K562 (cell line): ENCODE data around the gene ZACN. TPM values are rescaled to one million over a fixed set of nuclear protein-coding genes. Genes with fewer than 3 reads are reported as not detected.

ENCODE experiments used
- ATAC-seq: fragments of 200-7000 bp; cut with Tn5 transposase; 3 replicates; pipeline ENCODE4 v1.9.1; 2020; ENCODE audit warnings: moderate library complexity
- BruUV-seq: library from RNA; stranded (reverse); fragments of 400-500 nt; replicated peaks from 2 replicates; lab custom pipeline; 2021; lab: Mats Ljungman, UMichigan
- CTCF ChIA-PET: fragments of 300-600 bp; formaldehyde crosslinking; extraction: SDS; loops from one replicate; lab custom pipeline; 2021; ENCODE audit warnings: low intra/inter-chr PET ratio; lab: Yijun Ruan, JAX
- POLR2A ChIA-PET: fragments of 300-600, 350-650 bp; sonication (Branson Sonifier 250); formaldehyde crosslinking; extraction: SDS; loops from one replicate; lab custom pipeline; 2021; ENCODE audit warnings: antibody characterized with exemption, inconsistent platforms; lab: Yijun Ruan, JAX
- DNase-seq, 4 experiments: peaks; one replicate each; pipeline versions ENCODE4 v3.0.0 to v3.0.0-alpha.2; 2011 to 2018; ENCODE audit warnings: low spot score in 3 of 4, mixed read lengths in 3 of 4; ENCODE audit errors: extremely low read depth in 1 of 4
- FAIRE-seq: peaks from 2 replicates; lab custom pipeline; 2011; peaks lifted over from hg19 to GRCh38; lab: Jason Lieb, UNC
- H2AFZ ChIP-seq: 2 replicates; pipeline ENCODE4 v1.6.0; 2011; ENCODE audit warnings: low read depth, low read length, control low read depth, inconsistent platforms
- H3K27ac ChIP-seq: fragments of 200-600 bp; 3 replicates; pipeline ENCODE4 v1.8.0; 2011; ENCODE audit warnings: low read depth, mild to moderate bottlenecking, control low read depth, inconsistent platforms, low read length, moderate library complexity, mixed read lengths; ENCODE audit errors: extremely low read depth
- H3K27me3 ChIP-seq, 2 experiments: fragments of 300-600 bp in 1 of 2; 2 replicates in 1 of 2; 3 replicates in 1 of 2; pipeline versions ENCODE4 v1.6.0 to v1.8.0; 2011; ENCODE audit warnings: inconsistent platforms in 2 of 2, low read length in 2 of 2, mild to moderate bottlenecking in 1 of 2, mixed read lengths in 1 of 2, moderate library complexity in 1 of 2; ENCODE audit not compliant: control insufficient read depth in 2 of 2, insufficient read depth in 2 of 2
- H3K36me3 ChIP-seq: fragments of 300-600 bp; 3 replicates; pipeline ENCODE4 v1.8.0; 2011; ENCODE audit warnings: mild to moderate bottlenecking, low read length, inconsistent platforms; ENCODE audit not compliant: control insufficient read depth, insufficient read depth
- H3K4me1 ChIP-seq, 2 experiments: fragments of 200-600 bp in 1 of 2; replicated peaks in 1 of 2; 2 replicates in 1 of 2; 3 replicates in 1 of 2; pipeline versions ENCODE4 v1.5.1 to v1.8.0; 2011; ENCODE audit warnings: inconsistent platforms in 2 of 2, low read length in 2 of 2, mild to moderate bottlenecking in 1 of 2, mixed read lengths in 1 of 2, moderate library complexity in 1 of 2; ENCODE audit not compliant: control insufficient read depth in 2 of 2, insufficient read depth in 2 of 2
- H3K4me2 ChIP-seq: 2 replicates; pipeline ENCODE4 v1.6.1; 2011; ENCODE audit warnings: low read length, control low read depth, inconsistent platforms, mixed read lengths; ENCODE audit not compliant: insufficient read depth
- H3K4me3 ChIP-seq: fragments of 200-600 bp; sonication (generic), shearing (Covaris generic); 2 replicates; pipeline ENCODE4 v1.5.1; 2016; ENCODE audit warnings: control low read depth, inconsistent platforms
- H3K79me2 ChIP-seq: fragments of 200-600 bp; 3 replicates; pipeline ENCODE4 v1.8.0; 2011; ENCODE audit warnings: low read length, inconsistent platforms; ENCODE audit not compliant: control insufficient read depth, insufficient read depth
- H3K9ac ChIP-seq, 2 experiments: 2 replicates each; pipeline versions ENCODE4 v1.6.0 to v1.6.1; 2011; ENCODE audit warnings: low read depth in 2 of 2, low read length in 2 of 2, control low read depth in 1 of 2, inconsistent platforms in 1 of 2, mild to moderate bottlenecking in 1 of 2, mixed read lengths in 1 of 2; ENCODE audit not compliant: insufficient read depth in 1 of 2
- H3K9me1 ChIP-seq: one replicate; pipeline ENCODE4 v1.6.0; 2011; ENCODE audit warnings: inconsistent platforms, mild to moderate bottlenecking, low read length, moderate library complexity; ENCODE audit not compliant: control insufficient read depth, insufficient read depth
- H3K9me3 ChIP-seq: replicated peaks from 2 replicates; pipeline ENCODE4 v1.5.1; 2011; ENCODE audit warnings: low read depth, low read length, inconsistent platforms; ENCODE audit not compliant: control insufficient read depth, insufficient read depth
- H4K20me1 ChIP-seq: replicated peaks from 2 replicates; pipeline ENCODE4 v1.6.1; 2011; ENCODE audit warnings: low read length, inconsistent platforms, mixed read lengths; ENCODE audit not compliant: control insufficient read depth, insufficient read depth
- BRF1 ChIP-seq: IDR thresholded peaks from 3 replicates; pipeline ENCODE4 v1.6.1; 2011; ENCODE audit warnings: borderline replicate concordance, mild to moderate bottlenecking; ENCODE audit not compliant: insufficient read length; ENCODE audit errors: extremely low read depth
- MXD1 ChIP-seq: fragments of 250-450 bp; sonication (Bioruptor Pico); IDR thresholded peaks from 2 replicates; pipeline ENCODE4 v1.8.0; 2021; ENCODE audit warnings: borderline replicate concordance, mild to moderate bottlenecking, moderate library complexity; ENCODE audit not compliant: poor library complexity, severe bottlenecking
- ZNF124 ChIP-seq: sonication (generic); formaldehyde crosslinking; IDR thresholded peaks from 2 replicates; pipeline ENCODE4 v1.8.1; 2022; ENCODE audit warnings: missing genetic modification reagents
- WGBS: fragments of 100-300 bp; shearing (Covaris generic); methylation state at CpG from one replicate; pipeline ENCODE4 v1.1.6; 2016; ENCODE audit warnings: low coverage, mixed read lengths; ENCODE audit not compliant: insufficient coverage; ENCODE audit errors: missing lambda C conversion rate; 5-methylcytosine and 5-hydroxymethylcytosine counted together
- in situ Hi-C: fragments of 300-500 bp; cut with MboI; formaldehyde crosslinking; loops from 4 replicates; pipeline ENCODE4 v1.15.0; 2018; ENCODE audit warnings: inconsistent platforms, mixed read lengths
- intact Hi-C: fragments of 100-400 bp; cut with micrococcal nuclease; formaldehyde crosslinking; loops from 2 replicates; pipeline ENCODE4 v1.14.2; 2022
- polyA plus RNA-seq, 8 experiments: library from polyadenylated mRNA; depleted of rRNA in 4 of 8; stranded (reverse) in 5 of 8; unstranded in 3 of 8; fragments of >200 nt; fragmentation: Nextera tagmentation in 2 of 8; fragmentation: Illumina TruSeq in 1 of 8; extraction: Ambion mirVana in 2 of 8; extraction: Trizol in 1 of 8; gene quantifications; 2 replicates each; pipeline versions ENCODE4 v1.2.1 to v1.2.3, GENCODE V29; 2011 to 2014; ENCODE audit warnings: inconsistent platforms in 1 of 8, missing spikeins in 1 of 8
- total RNA-seq, 7 experiments: library from RNA; depleted of rRNA in 6 of 7; stranded (reverse); fragments of >200 nt in 6 of 7; fragmentation: Illumina TruSeq in 2 of 7; extraction: Trizol in 2 of 7; gene quantifications; 2 replicates each; pipeline versions ENCODE4 v1.2.1 to v1.2.3, GENCODE V29; 2011 to 2021; ENCODE audit warnings: low replicate concordance in 1 of 7

The ZACN gene
- total and polyA plus RNA-seq, 9 of the 15 experiments (the other 6 are each of a cell fraction or from before 2014, with no cell fraction given) = 0.07 TPM; not detected in 8

- no peak for TF ChIP-seq MXD1 (CRISPR knock-in tag)
- TF ChIP-seq, all 486 proteins: peak for 0
Measured at GRCh38 chr17:76086384-76086783, 7.4 kb downstream of the ZACN start (continued).

GRCh38 chr17:76087531-76087930, 8.5 kb downstream of the ZACN start:
- CTCF ChIA-PET = no interaction called here
- Histone ChIP-seq H2AFZ (no peak overlapping the region), H3K9me3 (no peaks in the 10 kb centered on the region), H3K9ac (peak overlapping the region in 1 of 2 experiments; percentile 50; a peak in 1 of 4 replicates), H3K4me3 (no peak overlapping the region), H4K20me1 (0 out of 2 replicates have a peak, but pooled peaks cover 5% of the 10 kb centered on the region), H3K9me1 (no peaks in the 10 kb centered on the region), H3K27me3 (no peaks in the 10 kb centered on the region), H3K36me3 (peaks cover 79% of the 10 kb centered on the region; the same call in 2 of the 3 replicates), H3K4me1 (peaks cover 0 to 16% of the 10 kb centered on the region in 2 experiments; a peak in 1 of 5 replicates), H3K4me2 (no peak overlapping the region), H3K27ac (no peak overlapping the region), H3K79me2 (no peaks in the 10 kb centered on the region)
- FAIRE-seq (no peak), DNase-seq (no peak), ATAC-seq (no peak)
- TF ChIP-seq BRF1 (no peak), ZNF124 (no peak)
- in situ Hi-C loops (no loop called here), intact Hi-C loops (no loop called here)
- BruUV-seq = no TSS peak
- 92% methylated on average over 10 of the region's 11 CpGs for WGBS
- POLR2A ChIA-PET = interaction anchor here (0.7 kb wide), 1 partner anchor 44 kb away, joined by 3 read pairs; no protein-coding TSS in a partner anchor
